Tibial artery (tissue), 4 donors: ENCODE data around the gene ACTN1.
A peak's percentile ranks its signal among the peaks of the same experiment; 100 is the strongest.

Source experiments
- DNase-seq, 2 donors: peaks; one replicate each; pipeline ENCODE4 v3.0.0-alpha.2; 2019
- H3K27ac ChIP-seq, 2 donors: fragments of 200-600 bp; sonication (generic) in 1 of 2; 1 replicate in 1 of 2; 2 replicates in 1 of 2; pipeline ENCODE4 v1.5.1; 2018 to 2019; ENCODE audit warnings: mild to moderate bottlenecking in 1 of 2
- H3K27me3 ChIP-seq, 2 donors: fragments of 200-600 bp; sonication (generic) in 1 of 2; one replicate each; pipeline versions ENCODE4 v1.5.1 to v1.6.0; 2016 to 2019
- H3K36me3 ChIP-seq, 3 donors: fragments of 200-600 bp; sonication (generic) in 2 of 3; one replicate each; pipeline ENCODE4 v1.5.1; 2016 to 2019; ENCODE audit warnings: mild to moderate bottlenecking in 2 of 3
- H3K4me1 ChIP-seq, 4 donors: fragments of 200-600 bp; sonication (generic) in 2 of 4; 1 replicate in 3 of 4; 2 replicates in 1 of 4; pipeline ENCODE4 v1.5.1; 2016 to 2019
- H3K4me3 ChIP-seq, 2 donors: fragments of 200-600 bp; sonication (generic) in 1 of 2; 1 replicate in 1 of 2; 2 replicates in 1 of 2; pipeline ENCODE4 v1.5.1; 2018 to 2019; ENCODE audit warnings: mild to moderate bottlenecking in 2 of 2
- H3K9me3 ChIP-seq, 3 donors: fragments of 200-600 bp; sonication (generic) in 1 of 3; one replicate each; pipeline ENCODE4 v1.5.1; 2016 to 2019
- CTCF ChIP-seq, 2 experiments: fragments of 200-600 bp in 1 of 2; fragments of 450-650 bp in 1 of 2; IDR thresholded peaks; one replicate each; pipeline ENCODE4 v1.5.1; 2017 to 2019; ENCODE audit warnings: antibody characterized with exemption in 2 of 2, mild to moderate bottlenecking in 1 of 2, moderate library complexity in 1 of 2
- intact Hi-C: fragments of 100-400 bp; cut with DNase I; formaldehyde crosslinking; loops from one replicate; pipeline ENCODE4 v1.15.0; 2023; ENCODE audit warnings: low total_unique reads

The ACTN1 gene

GRCh38 chr14:68984686-68985085 is 5.6 kb upstream of the ACTN1 start:
- peaks cover 0 to 38% (median 30%) of the 10 kb centered on the region in 4 donors for H3K4me1 ChIP-seq
- intact Hi-C loops = no loop called here
- TF ChIP-seq CTCF (IDR thresholded peaks at IDR 0.05) = no peak
- H3K27me3 ChIP-seq = no peaks in the 10 kb centered on the region
- no peak overlapping the region for H3K4me3 ChIP-seq
- H3K36me3 ChIP-seq = no peaks in the 10 kb centered on the region
- H3K27ac ChIP-seq = no peak overlapping the region
- no peak for DNase-seq
- H3K9me3 ChIP-seq = no peaks in the 10 kb centered on the region

GRCh38 chr14:68983191-68983590 is 4.1 kb upstream of the ACTN1 start:
- H3K4me3 ChIP-seq = no peak overlapping the region
- no peaks in the 10 kb centered on the region for H3K27me3 ChIP-seq
- peaks cover 0 to 7% (median 0%) of the 10 kb centered on the region in 3 donors for H3K36me3 ChIP-seq
- H3K9me3 ChIP-seq = no peaks in the 10 kb centered on the region
- DNase-seq = no peak
- H3K4me1 ChIP-seq = peaks cover 0 to 38% (median 31%) of the 10 kb centered on the region in 4 donors
- intact Hi-C loops = no loop called here
- TF ChIP-seq CTCF (IDR thresholded peaks at IDR 0.05) = no peak
- peak overlapping the region; percentile 55 to 100 for H3K27ac ChIP-seq

GRCh38 chr14:68982581-68982980 is 3.5 kb upstream of the ACTN1 start:
- Histone ChIP-seq H3K9me3 (no peaks in the 10 kb centered on the region), H3K4me3 (no peak overlapping the region), H3K27me3 (no peaks in the 10 kb centered on the region), H3K27ac (peak overlapping the region; percentile 97 to 100), H3K4me1 (peaks cover 0 to 38% (median 31%) of the 10 kb centered on the region in 4 donors), H3K36me3 (peaks cover 0 to 7% (median 0%) of the 10 kb centered on the region in 3 donors)
- peak in 1 of 2 donors; percentile 64 for DNase-seq
- TF ChIP-seq CTCF (IDR thresholded peaks at IDR 0.05) = no peak
- intact Hi-C loops = no loop called here

- no peak for TF ChIP-seq CTCF (IDR thresholded peaks at IDR 0.05)
- Histone ChIP-seq H3K9me3 (no peaks in the 10 kb centered on the region), H3K4me1 (peaks cover 0 to 46% (median 36%) of the 10 kb centered on the region in 4 donors), H3K36me3 (peaks cover 0 to 7% (median 0%) of the 10 kb centered on the region in 3 donors), H3K27ac (peak overlapping the region; percentile 97 to 100), H3K27me3 (no peaks in the 10 kb centered on the region), H3K4me3 (no peak overlapping the region)
- DNase-seq = no peak
- intact Hi-C loops = loop anchor here (2.0 kb wide), 1 partner anchor 57 kb away; no protein-coding TSS in a partner anchor
These were observed 2.5 kb upstream of the ACTN1 start for GRCh38 chr14:68981539-68981976.

- Histone ChIP-seq H3K27ac (peak overlapping the region; percentile 97 to 100), H3K4me3 (no peak overlapping the region), H3K9me3 (no peaks in the 10 kb centered on the region), H3K36me3 (peaks cover 0 to 7% (median 0%) of the 10 kb centered on the region in 3 donors), H3K27me3 (no peaks in the 10 kb centered on the region), H3K4me1 (peaks cover 0 to 49% (median 39%) of the 10 kb centered on the region in 4 donors)
- intact Hi-C loops = loop anchor here (2.0 kb wide), 1 partner anchor 58 kb away; no protein-coding TSS in a partner anchor
- no peak for DNase-seq
- no peak for TF ChIP-seq CTCF (IDR thresholded peaks at IDR 0.05)
These were observed 2.0 kb upstream of the ACTN1 start for GRCh38 chr14:68981139-68981538.
